H9 (cell line): ENCODE results near the gene TAF8. TPM values are rescaled to one million over a fixed set of nuclear protein-coding genes. Genes with fewer than 3 reads are reported as not detected.

Experiments used
- DNase-seq: peaks from one replicate; pipeline ENCODE4 v3.0.0-alpha.2; 2017
- H2AFZ ChIP-seq: one replicate; pipeline ENCODE4 v1.6.1; 2013; ENCODE audit warnings: mild to moderate bottlenecking, low read length, control low read depth, moderate library complexity
- H2AK5ac ChIP-seq: 2 replicates; pipeline ENCODE4 v1.6.1; 2013; ENCODE audit warnings: low read length, control low read depth, mixed read lengths; ENCODE audit not compliant: insufficient read length
- H2BK120ac ChIP-seq: one replicate; pipeline ENCODE4 v1.6.1; 2013; ENCODE audit warnings: low read depth, mild to moderate bottlenecking, low read length, control low read depth, inconsistent platforms; ENCODE audit not compliant: poor library complexity, severe bottlenecking
- H2BK12ac ChIP-seq: 2 replicates; pipeline ENCODE4 v1.6.1; 2013; ENCODE audit warnings: low read length, control low read depth, mixed read lengths, low read depth; ENCODE audit not compliant: insufficient read length
- H2BK15ac ChIP-seq: 2 replicates; pipeline ENCODE4 v1.6.1; 2013; ENCODE audit warnings: low read depth, low read length, control low read depth
- H2BK20ac ChIP-seq: one replicate; pipeline ENCODE4 v1.6.1; 2013; ENCODE audit warnings: low read depth, mild to moderate bottlenecking, low read length, control low read depth, inconsistent platforms; ENCODE audit not compliant: poor library complexity, severe bottlenecking
- H2BK5ac ChIP-seq: 2 replicates; pipeline ENCODE4 v1.6.1; 2013; ENCODE audit warnings: low read length, control low read depth, mixed read lengths; ENCODE audit not compliant: insufficient read length
- H3K14ac ChIP-seq: 2 replicates; pipeline ENCODE4 v1.6.1; 2013; ENCODE audit warnings: low read length, control low read depth; ENCODE audit not compliant: insufficient read depth
- H3K18ac ChIP-seq: 2 replicates; pipeline ENCODE4 v1.6.1; 2013; ENCODE audit warnings: low read depth, mild to moderate bottlenecking, mixed read lengths, low read length, control low read depth; ENCODE audit not compliant: insufficient read length
- H3K23ac ChIP-seq: 2 replicates; pipeline ENCODE4 v1.6.1; 2013; ENCODE audit warnings: low read length, control low read depth, mixed read lengths, low read depth; ENCODE audit not compliant: insufficient read length
- H3K23me2 ChIP-seq: 2 replicates; pipeline ENCODE4 v1.6.1; 2013; ENCODE audit warnings: low read depth, mild to moderate bottlenecking, mixed read lengths, low read length, control low read depth; ENCODE audit not compliant: insufficient read length, poor library complexity, severe bottlenecking
- H3K27ac ChIP-seq: 2 replicates; pipeline ENCODE4 v1.5.1; 2013; ENCODE audit warnings: low read length, control low read depth, mixed read lengths, low read depth; ENCODE audit not compliant: insufficient read length
- H3K27me3 ChIP-seq: 2 replicates; pipeline ENCODE4 v1.6.1; 2013; ENCODE audit warnings: low read length, control low read depth, inconsistent platforms; ENCODE audit not compliant: insufficient read depth
- H3K4ac ChIP-seq: 2 replicates; pipeline ENCODE4 v1.6.1; 2013; ENCODE audit warnings: low read depth, mild to moderate bottlenecking, control low read depth, inconsistent platforms, low read length, moderate library complexity
- H3K4me1 ChIP-seq: 2 replicates; pipeline ENCODE4 v1.6.1; 2013; ENCODE audit warnings: low read length, control low read depth, inconsistent platforms; ENCODE audit not compliant: insufficient read depth
- H3K4me2 ChIP-seq: 2 replicates; pipeline ENCODE4 v1.6.1; 2013; ENCODE audit warnings: low read length, control low read depth, mixed read lengths; ENCODE audit not compliant: insufficient read length, insufficient read depth
- H3K56ac ChIP-seq: 2 replicates; pipeline ENCODE4 v1.6.1; 2013; ENCODE audit warnings: low read depth, mild to moderate bottlenecking, mixed read lengths, low read length, control low read depth; ENCODE audit not compliant: insufficient read length
- H3K79me1 ChIP-seq: 2 replicates; pipeline ENCODE4 v1.6.1; 2013; ENCODE audit warnings: low read depth, mild to moderate bottlenecking, moderate library complexity, low read length, control low read depth, inconsistent platforms; ENCODE audit not compliant: insufficient read depth, poor library complexity, severe bottlenecking
- H3K79me2 ChIP-seq: 2 replicates; pipeline ENCODE4 v1.6.1; 2013; ENCODE audit warnings: low read length, control low read depth, inconsistent platforms; ENCODE audit not compliant: insufficient read depth
- H3K9ac ChIP-seq: 2 replicates; pipeline ENCODE4 v1.6.1; 2013; ENCODE audit warnings: low read length, control low read depth, mixed read lengths; ENCODE audit not compliant: insufficient read length; ENCODE audit errors: extremely low read depth
- H3K9me3 ChIP-seq: one replicate; pipeline ENCODE4 v1.6.1; 2013; ENCODE audit warnings: low read depth, low read length, inconsistent platforms; ENCODE audit not compliant: control insufficient read depth
- H3T11ph ChIP-seq: one replicate; pipeline ENCODE4 v1.6.1; 2013; ENCODE audit warnings: mild to moderate bottlenecking, low read length, control low read depth, inconsistent platforms
- H4K20me1 ChIP-seq: one replicate; pipeline ENCODE4 v1.6.1; 2013; ENCODE audit not compliant: control insufficient read depth, insufficient read length, insufficient read depth
- H4K5ac ChIP-seq: 2 replicates; pipeline ENCODE4 v1.6.1; 2013; ENCODE audit warnings: low read depth, mild to moderate bottlenecking, mixed read lengths, low read length, control low read depth; ENCODE audit not compliant: insufficient read length
- H4K8ac ChIP-seq: replicated peaks from 2 replicates; pipeline ENCODE4 v1.6.1; 2013; ENCODE audit warnings: low read length, control low read depth, mixed read lengths, low read depth; ENCODE audit not compliant: insufficient read length
- H4K91ac ChIP-seq: 2 replicates; pipeline ENCODE4 v1.6.1; 2013; ENCODE audit warnings: low read depth, mild to moderate bottlenecking, moderate library complexity, mixed read lengths, low read length, control low read depth; ENCODE audit not compliant: insufficient read length
- H3K27ac Mint-ChIP-seq, 3 experiments: 2 replicates in 2 of 3; 3 replicates in 1 of 3; pipeline ENCODE4 v1.8.0; 2020 to 2021; ENCODE audit warnings: mixed read lengths in 3 of 3, mild to moderate bottlenecking in 1 of 3, moderate library complexity in 1 of 3
- H3K27me3 Mint-ChIP-seq: 2 replicates; pipeline ENCODE4 v1.8.0; 2021; ENCODE audit warnings: low read depth, mild to moderate bottlenecking, moderate library complexity, mixed read lengths
- H3K36me3 Mint-ChIP-seq, 3 experiments: 2 replicates in 2 of 3; 3 replicates in 1 of 3; pipeline ENCODE4 v1.8.0; 2020 to 2021; ENCODE audit warnings: low read depth in 3 of 3, mixed read lengths in 3 of 3; ENCODE audit not compliant: insufficient read depth in 1 of 3
- H3K4me1 Mint-ChIP-seq, 2 experiments: 2 replicates each; pipeline ENCODE4 v1.8.0; 2020; ENCODE audit warnings: mixed read lengths in 2 of 2
- H3K4me3 Mint-ChIP-seq, 2 experiments: 2 replicates in 1 of 2; 3 replicates in 1 of 2; pipeline ENCODE4 v1.8.0; 2020 to 2021; ENCODE audit warnings: mild to moderate bottlenecking in 2 of 2, mixed read lengths in 2 of 2, moderate library complexity in 1 of 2
- H3K9me3 Mint-ChIP-seq, 2 experiments: 2 replicates in 1 of 2; 3 replicates in 1 of 2; pipeline ENCODE4 v1.8.0; 2020; ENCODE audit warnings: mild to moderate bottlenecking in 2 of 2, mixed read lengths in 2 of 2, moderate library complexity in 1 of 2
- WGBS: extraction: QIAGEN DNeasy Blood & Tissue Kit; methylation state at CpG from one replicate; pipeline ENCODE4 v1.1.7; 2013; ENCODE audit warnings: missing lambda C conversion rate, low lambda C conversion rate, mixed read lengths; ENCODE audit not compliant: insufficient read length; ENCODE audit errors: extremely low coverage; 5-methylcytosine and 5-hydroxymethylcytosine counted together
- total RNA-seq: library from RNA; stranded (reverse); gene quantifications from 2 replicates; pipeline ENCODE4 v1.2.1, GENCODE V29; 2021
- TF ChIP-seq, protein P1 (sequence below): fragments of 200-600 bp; sonication (generic); conservative IDR thresholded peaks from 3 replicates; pipeline ENCODE4 v1.8.0; 2021; ENCODE audit warnings: antibody characterized with exemption, mild to moderate bottlenecking

Gene TAF8
- total RNA-seq, 1 experiment from 2014 or later, result 30.4 TPM

- H3K56ac ChIP-seq, result no peak overlapping the region
- H4K8ac ChIP-seq, result no peak overlapping the region
- H3K79me2 ChIP-seq, result no peaks in the 10 kb centered on the region
- H3K4ac ChIP-seq, result no peak overlapping the region
- Mint-ChIP-seq H3K4me1 (peaks cover 14 to 35% of the 10 kb centered on the region in 2 experiments), H3K36me3 (peaks cover 31 to 57% (median 52%) of the 10 kb centered on the region in 3 experiments; a peak in 6 of 7 replicates), H3K27ac (peak overlapping the region in 1 of 3 experiments; percentile 57; a peak in 2 of 7 replicates), H3K9me3 (no peaks in the 10 kb centered on the region), H3K27me3 (peaks cover 8% of the 10 kb centered on the region), H3K4me3 (peak overlapping the region; percentile 42 to 46; a peak in 3 of 5 replicates)
- peak; percentile 87 for DNase-seq
- H3K23ac ChIP-seq, result no peak overlapping the region
- no peak overlapping the region for H3K9ac ChIP-seq
- H2BK20ac ChIP-seq, result no peak overlapping the region
- H4K91ac ChIP-seq, result no peak overlapping the region
- no peak overlapping the region for H4K5ac ChIP-seq
- peak overlapping the region; percentile 15 for H3K4me2 ChIP-seq
- no peak overlapping the region for H2AFZ ChIP-seq
- H3K23me2 ChIP-seq, result peaks cover 3% of the 10 kb centered on the region
- H3K18ac ChIP-seq, result no peak overlapping the region
- WGBS, result no CpG with 5 or more reads among the region's 66 CpGs
- no peaks in the 10 kb centered on the region for H3K4me1 ChIP-seq
- no peaks in the 10 kb centered on the region for H3K79me1 ChIP-seq
- no peak overlapping the region for H2BK120ac ChIP-seq
- no peaks in the 10 kb centered on the region for H4K20me1 ChIP-seq
- H3K9me3 ChIP-seq, result no peaks in the 10 kb centered on the region
- no peak overlapping the region for H3K27ac ChIP-seq
- H3K14ac ChIP-seq, result no peak overlapping the region; the same call in 1 of the 2 replicates
- H3K27me3 ChIP-seq, result no peaks in the 10 kb centered on the region
- H2BK15ac ChIP-seq, result no peak overlapping the region
- TF ChIP-seq, protein P1, sequence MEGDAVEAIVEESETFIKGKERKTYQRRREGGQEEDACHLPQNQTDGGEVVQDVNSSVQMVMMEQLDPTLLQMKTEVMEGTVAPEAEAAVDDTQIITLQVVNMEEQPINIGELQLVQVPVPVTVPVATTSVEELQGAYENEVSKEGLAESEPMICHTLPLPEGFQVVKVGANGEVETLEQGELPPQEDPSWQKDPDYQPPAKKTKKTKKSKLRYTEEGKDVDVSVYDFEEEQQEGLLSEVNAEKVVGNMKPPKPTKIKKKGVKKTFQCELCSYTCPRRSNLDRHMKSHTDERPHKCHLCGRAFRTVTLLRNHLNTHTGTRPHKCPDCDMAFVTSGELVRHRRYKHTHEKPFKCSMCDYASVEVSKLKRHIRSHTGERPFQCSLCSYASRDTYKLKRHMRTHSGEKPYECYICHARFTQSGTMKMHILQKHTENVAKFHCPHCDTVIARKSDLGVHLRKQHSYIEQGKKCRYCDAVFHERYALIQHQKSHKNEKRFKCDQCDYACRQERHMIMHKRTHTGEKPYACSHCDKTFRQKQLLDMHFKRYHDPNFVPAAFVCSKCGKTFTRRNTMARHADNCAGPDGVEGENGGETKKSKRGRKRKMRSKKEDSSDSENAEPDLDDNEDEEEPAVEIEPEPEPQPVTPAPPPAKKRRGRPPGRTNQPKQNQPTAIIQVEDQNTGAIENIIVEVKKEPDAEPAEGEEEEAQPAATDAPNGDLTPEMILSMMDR, result peak; percentile 98
- no peak overlapping the region for H3T11ph ChIP-seq
- no peak overlapping the region for H2BK12ac ChIP-seq
- no peak overlapping the region for H2AK5ac ChIP-seq
- no peak overlapping the region for H2BK5ac ChIP-seq
Measured at GRCh38 chr6:42104095-42104803, 53.9 kb downstream of the TAF8 start.
